ENCODE data around the gene NAMPT.
"Not testable (repeated sequence)": the region's sequence is repeated elsewhere in the genome, so short reads cannot be mapped to it uniquely, and the experiment has no call there.

NAMPT gene

DNA sequence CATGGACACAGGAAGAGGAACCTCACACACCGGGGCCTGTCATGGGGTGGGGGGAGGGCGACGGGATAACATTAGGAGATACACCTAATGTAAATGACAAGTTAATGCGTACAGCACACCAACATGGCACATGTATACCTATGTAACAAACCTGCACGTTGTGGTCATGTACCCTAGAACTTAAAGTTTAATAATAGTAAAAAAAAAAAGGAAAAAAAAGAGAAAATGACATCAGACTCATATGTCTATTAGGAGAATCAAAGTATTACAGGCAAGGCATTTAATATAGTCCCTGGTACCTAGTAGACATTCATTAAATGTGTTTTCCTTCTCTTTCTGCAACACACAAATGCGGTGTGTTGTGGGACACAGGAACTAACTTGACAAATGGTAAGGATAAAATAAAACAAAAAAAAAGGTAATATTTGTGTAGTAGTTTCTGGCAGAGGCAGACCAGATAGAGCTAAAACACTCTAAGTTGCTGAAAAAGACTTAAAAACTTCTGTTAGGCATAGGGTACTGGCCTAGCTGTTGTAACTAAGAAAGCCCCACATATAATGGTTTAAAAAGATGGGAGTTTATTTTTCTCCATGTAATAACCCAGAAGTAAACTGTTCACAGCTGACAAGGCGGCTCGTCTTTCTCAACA lies 68.8 kb downstream of the NAMPT start:
- Histone ChIP-seq H3K9me3 (ENCODE audit: control insufficient read depth, insufficient read depth, low read length) (no peaks in the 10 kb centered on the region), H4K20me1 (ENCODE audit: control insufficient read depth, insufficient read depth, low read depth, low read length) (no peaks in the 10 kb centered on the region), H3F3A (ENCODE audit: control insufficient read depth, insufficient read depth) (no peaks in the 10 kb centered on the region), H3K27me3 (ENCODE audit: control insufficient read depth, low read length) (no peaks in the 10 kb centered on the region; the same call in 1 of the 2 replicates), H3K27ac (ENCODE audit: low read depth, low read length) (no peak overlapping the region), H3K4me2 (ENCODE audit: low read length) (no peak overlapping the region), H3K36me3 (ENCODE audit: control insufficient read depth, low read length) (no peaks in the 10 kb centered on the region), H3K9me2 (replicated peaks; ENCODE audit: control insufficient read depth, low read length) (no peaks in the 10 kb centered on the region), H3K79me2 (ENCODE audit: control insufficient read depth, low read length) (no peaks in the 10 kb centered on the region), H3K4me1 (ENCODE audit: control insufficient read depth, low read length) (no peaks in the 10 kb centered on the region), H3K4me3 (ENCODE audit: low read length) (no peak overlapping the region)
- TF ChIP-seq EZH2phosphoT487 (IDR thresholded peaks at IDR 0.05; ENCODE audit: borderline replicate concordance, low read length) (no peak), CTCF (IDR thresholded peaks at IDR 0.05; ENCODE audit: low read depth, low read length, poor library complexity, severe bottlenecking) (no peak)

GRCh38 chr7:106208944-106209343 lies 75.8 kb downstream of the NAMPT start:
- not testable (repeated sequence) for H3F3A ChIP-seq (ENCODE audit: control insufficient read depth, insufficient read depth); H3K9me2 ChIP-seq (replicated peaks; ENCODE audit: control insufficient read depth, low read length); H4K20me1 ChIP-seq (ENCODE audit: control insufficient read depth, insufficient read depth, low read depth, low read length); H3K9me3 ChIP-seq (ENCODE audit: control insufficient read depth, insufficient read depth, low read length); H3K4me3 ChIP-seq (ENCODE audit: low read length); H3K27ac ChIP-seq (ENCODE audit: low read depth, low read length); H3K79me2 ChIP-seq (ENCODE audit: control insufficient read depth, low read length); H3K4me2 ChIP-seq (ENCODE audit: low read length); H3K36me3 ChIP-seq (ENCODE audit: control insufficient read depth, low read length); H3K4me1 ChIP-seq (ENCODE audit: control insufficient read depth, low read length)
- H3K27me3 ChIP-seq (ENCODE audit: control insufficient read depth, low read length): peaks cover 22% of the 10 kb centered on the region

DNA sequence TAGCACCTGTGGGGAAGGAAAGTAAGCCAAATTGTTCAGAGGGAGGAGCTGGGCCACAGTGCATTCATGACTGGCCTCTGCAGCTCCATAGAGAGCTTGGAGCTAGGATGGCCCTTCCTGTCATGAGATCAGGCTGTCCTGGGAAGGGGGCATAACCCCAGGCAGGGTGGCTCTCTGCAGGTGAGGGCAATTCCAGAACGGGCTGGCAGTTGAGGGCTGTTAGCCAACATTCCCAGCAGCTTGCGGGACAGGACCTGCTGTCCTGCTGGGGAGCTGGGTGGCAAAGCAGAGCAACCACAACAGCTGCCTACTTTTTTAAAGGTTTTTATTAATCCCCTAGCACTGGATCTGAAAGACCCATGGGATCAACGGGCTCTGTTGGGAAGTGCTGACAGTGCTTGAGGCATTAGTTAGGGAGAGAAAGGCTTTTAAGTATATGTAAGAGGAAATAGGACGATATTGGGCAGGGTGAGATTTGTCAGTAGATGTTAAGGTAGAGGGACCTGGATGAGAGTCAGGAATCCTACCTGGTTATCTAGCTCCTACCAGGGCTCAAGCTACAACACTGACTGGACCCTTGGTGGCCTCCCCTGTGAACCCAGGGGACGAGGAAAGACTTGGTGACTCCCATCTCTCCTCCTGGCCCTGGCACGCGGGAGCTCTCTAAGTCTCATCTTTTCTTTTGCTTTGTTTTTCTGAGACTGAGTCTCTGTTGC lies 77.8 kb downstream of the NAMPT start:
- no peaks in the 10 kb centered on the region for H3K9me3 ChIP-seq (ENCODE audit: control insufficient read depth, insufficient read depth, low read length)
- no peak overlapping the region for H3K27ac ChIP-seq (ENCODE audit: low read depth, low read length)
- peaks cover 24% of the 10 kb centered on the region for H3K27me3 ChIP-seq (ENCODE audit: control insufficient read depth, low read length)
- H3K79me2 ChIP-seq (ENCODE audit: control insufficient read depth, low read length): no peaks in the 10 kb centered on the region
- no peak overlapping the region for H3K4me3 ChIP-seq (ENCODE audit: low read length)
- H3K9me2 ChIP-seq (replicated peaks; ENCODE audit: control insufficient read depth, low read length): no peaks in the 10 kb centered on the region
- no peaks in the 10 kb centered on the region for H4K20me1 ChIP-seq (ENCODE audit: control insufficient read depth, insufficient read depth, low read depth, low read length)
- no peaks in the 10 kb centered on the region for H3K36me3 ChIP-seq (ENCODE audit: control insufficient read depth, low read length)
- H3F3A ChIP-seq (ENCODE audit: control insufficient read depth, insufficient read depth): no peaks in the 10 kb centered on the region
- no peak overlapping the region for H3K4me2 ChIP-seq (ENCODE audit: low read length)
- TF ChIP-seq EZH2phosphoT487 (IDR thresholded peaks at IDR 0.05; ENCODE audit: borderline replicate concordance, low read length): no peak
- TF ChIP-seq CTCF (IDR thresholded peaks at IDR 0.05; ENCODE audit: low read depth, low read length, poor library complexity, severe bottlenecking): no peak
- no peaks in the 10 kb centered on the region for H3K4me1 ChIP-seq (ENCODE audit: control insufficient read depth, low read length)

DNA sequence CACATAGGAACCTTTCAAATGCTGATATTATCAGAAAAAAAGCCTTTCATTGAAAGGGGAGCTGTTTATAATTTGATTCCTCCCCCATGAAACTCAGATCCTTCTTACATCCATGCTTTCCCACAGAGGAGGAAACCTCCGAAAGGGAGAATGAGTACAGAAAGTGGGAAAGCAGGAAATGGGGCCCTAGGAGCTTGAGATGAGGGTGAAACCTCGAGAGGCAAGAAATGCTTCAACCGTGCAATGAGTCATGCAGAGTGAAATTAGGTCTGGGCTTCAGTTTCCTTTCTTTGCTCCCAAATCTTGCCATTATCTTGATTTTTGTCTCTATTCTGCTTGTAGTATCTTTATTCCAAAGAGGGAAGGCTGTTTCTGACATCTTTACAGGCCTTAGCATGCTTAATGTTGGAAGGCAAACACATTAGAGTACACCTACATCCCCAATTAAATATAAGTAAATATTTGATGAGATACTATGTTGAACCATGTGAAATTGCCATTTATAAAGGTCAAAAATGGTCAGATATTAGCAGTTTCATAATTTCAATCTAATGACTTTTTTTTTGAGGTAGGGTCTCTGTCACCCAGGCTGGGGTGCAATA lies 79.1 kb downstream of the NAMPT start:
- Histone ChIP-seq H3K4me1 (ENCODE audit: control insufficient read depth, low read length) (no peaks in the 10 kb centered on the region), H3K9me3 (ENCODE audit: control insufficient read depth, insufficient read depth, low read length) (no peaks in the 10 kb centered on the region), H3K9me2 (replicated peaks; ENCODE audit: control insufficient read depth, low read length) (no peaks in the 10 kb centered on the region), H4K20me1 (ENCODE audit: control insufficient read depth, insufficient read depth, low read depth, low read length) (no peaks in the 10 kb centered on the region), H3K4me3 (ENCODE audit: low read length) (no peak overlapping the region), H3K27ac (ENCODE audit: low read depth, low read length) (no peak overlapping the region), H3F3A (ENCODE audit: control insufficient read depth, insufficient read depth) (no peaks in the 10 kb centered on the region), H3K36me3 (ENCODE audit: control insufficient read depth, low read length) (no peaks in the 10 kb centered on the region), H3K4me2 (ENCODE audit: low read length) (no peak overlapping the region), H3K27me3 (ENCODE audit: control insufficient read depth, low read length) (peaks cover 24% of the 10 kb centered on the region), H3K79me2 (ENCODE audit: control insufficient read depth, low read length) (no peaks in the 10 kb centered on the region)
- TF ChIP-seq CTCF (IDR thresholded peaks at IDR 0.05; ENCODE audit: low read depth, low read length, poor library complexity, severe bottlenecking) (no peak), EZH2phosphoT487 (IDR thresholded peaks at IDR 0.05; ENCODE audit: borderline replicate concordance, low read length) (no peak)
